GM10248 (cell line): ENCODE data around the gene MORN1.

Experiments used
- CTCF ChIA-PET: fragments of 300-600 bp; sonication (Branson Sonifier 250); formaldehyde crosslinking; extraction: SDS; loops from one replicate; lab custom pipeline; 2021; ENCODE audit warnings: antibody characterized with exemption; lab: Yijun Ruan, JAX
- POLR2A ChIA-PET: fragments of 350-650 bp; sonication (Branson Sonifier 250); formaldehyde crosslinking; extraction: SDS; loops from one replicate; lab custom pipeline; 2020; ENCODE audit warnings: antibody characterized with exemption; lab: Yijun Ruan, JAX
- DNase-seq: peaks from one replicate; pipeline ENCODE4 v3.0.0; 2012; ENCODE audit errors: extremely low spot score
- CTCF ChIP-seq: IDR thresholded peaks from 2 replicates; pipeline ENCODE4 v1.5.1; 2012; ENCODE audit warnings: mild to moderate bottlenecking, low read depth; ENCODE audit errors: extremely low read depth, missing control alignments, control extremely low read depth

MORN1 gene

GRCh38 chr1:2426540-2426939, 35.2 kb upstream of the MORN1 start:
- ChIA-PET POLR2A (no interaction called here), CTCF (interaction anchor here (1.2 kb wide), 1 partner anchor 12 kb away, joined by 3 read pairs; no protein-coding TSS in a partner anchor)
- no peak for DNase-seq
- TF ChIP-seq CTCF, result no peak

- DNase-seq, result no peak
- ChIA-PET POLR2A (no interaction called here), CTCF (interaction anchor here (1.2 kb wide), 1 partner anchor 11 kb away, joined by 3 read pairs; no protein-coding TSS in a partner anchor)
- TF ChIP-seq CTCF, result no peak
Observed at GRCh38 chr1:2425892-2426291, 34.5 kb upstream of the MORN1 start.

- TF ChIP-seq CTCF, result no peak
- DNase-seq, result no peak
- ChIA-PET POLR2A (no interaction called here), CTCF (interaction anchor here (1.2 kb wide), 1 partner anchor 125 kb away, joined by 3 read pairs; no protein-coding TSS in a partner anchor)
Observed at GRCh38 chr1:2422523-2422922, 31.2 kb upstream of the MORN1 start.

GRCh38 chr1:2419416-2419815, 28.1 kb upstream of the MORN1 start:
- CTCF ChIA-PET, result interaction anchor here (3.2 kb wide), 1 partner anchor 128 kb away, joined by 9 read pairs; no protein-coding TSS in a partner anchor
- POLR2A ChIA-PET, result no interaction called here
- no peak for DNase-seq
- TF ChIP-seq CTCF, result no peak

GRCh38 chr1:2418791-2419320, 27.5 kb upstream of the MORN1 start:
- no peak for DNase-seq
- POLR2A ChIA-PET, result no interaction called here
- no peak for TF ChIP-seq CTCF
- CTCF ChIA-PET, result interaction anchor here (3.2 kb wide), 1 partner anchor 129 kb away, joined by 9 read pairs; no protein-coding TSS in a partner anchor

- no peak for TF ChIP-seq CTCF
- CTCF ChIA-PET, result interaction anchor here (3.2 kb wide), 1 partner anchor 130 kb away, joined by 9 read pairs; no protein-coding TSS in a partner anchor
- POLR2A ChIA-PET, result no interaction called here
- no peak for DNase-seq
Observed at GRCh38 chr1:2417833-2418225, 26.5 kb upstream of the MORN1 start.
